ENCODE results near the gene TNK1. TPM values are rescaled to one million over a fixed set of nuclear protein-coding genes. Genes with fewer than 3 reads are reported as not detected.

The TNK1 gene
- polyA plus RNA-seq, 3 donors: not detected

- peak within 1 kb of the TSS; percentile 91 for H3K4me2 ChIP-seq (replicated peaks; ENCODE audit: extremely low read depth, low read length, poor library complexity, severe bottlenecking)
- H3K27me3 ChIP-seq (ENCODE audit: control insufficient read depth in 2 of 2, insufficient read depth in 2 of 2, low read length in 2 of 2): no peaks in the 10 kb centered on the region
- Mint-ChIP-seq H3K4me1 (peaks cover 40% of the 10 kb centered on the region), H3K36me3 (peaks cover 18 to 22% of the 10 kb centered on the region in 2 donors), H3K9me3 (peaks cover 0 to 2% (median 0%) of the 10 kb centered on the region in 7 donors), H3K27me3 (ENCODE audit: low read depth in 3 of 3) (peaks cover 3 to 5% (median 3%) of the 10 kb centered on the region in 3 donors), H3K4me3 (peak within 1 kb of the TSS; percentile 89 to 94), H3K27ac (peak within 1 kb of the TSS; percentile 70 to 90 (median 87))
- H3K9ac ChIP-seq (ENCODE audit: insufficient read depth, low read length, poor library complexity, severe bottlenecking): peak within 1 kb of the TSS; percentile 83
- TF ChIP-seq CTCF (IDR thresholded peaks at IDR 0.05): peak; percentile 26
- intact Hi-C loops (cut with micrococcal nuclease): loop anchor here (5.0 to 10.0 kb wide), 3 partner anchors 40 to 213 kb away; partner anchors contain the start of genes PLSCR3 (in 1 of the 2), POLR2A (in 1 of the 2), SENP3 (in 1 of the 2) and SLC35G6 (in 1 of the 2)
- H3K27ac ChIP-seq (ENCODE audit: low read depth in 1 of 2, low read length in 2 of 2): peak within 1 kb of the TSS; percentile 55 to 81
- DNase-seq: peak; percentile 66 to 76 (median 74)
- H3K9me3 ChIP-seq (replicated peaks in 1 of 2; ENCODE audit: control insufficient read depth in 1 of 2, insufficient read depth in 1 of 2, low read length in 2 of 2): no peaks in the 10 kb centered on the region
- peak within 1 kb of the TSS; percentile 76 to 90 (median 88) for H3K4me3 ChIP-seq (replicated peaks in 1 of 3; ENCODE audit: low read depth in 2 of 3, low read length in 3 of 3)
- peak within 1 kb of the TSS; percentile 88 for H2AFZ ChIP-seq (ENCODE audit: insufficient read depth, low read depth, low read length, poor library complexity, severe bottlenecking)
- H4K20me1 ChIP-seq (ENCODE audit: insufficient read depth, low read length): peaks cover 35% of the 10 kb centered on the region
- peaks cover 28 to 54% of the 10 kb centered on the region in 2 donors for H3K4me1 ChIP-seq (ENCODE audit: control insufficient read depth in 1 of 2, insufficient read depth in 2 of 2, low read length in 2 of 2)
- no peaks in the 10 kb centered on the region for H3K79me2 ChIP-seq (ENCODE audit: insufficient read depth, low read length)
- WGBS (ENCODE audit: insufficient coverage): under 1% methylated on average over 91 of the region's 91 CpGs
- peaks cover 18 to 21% of the 10 kb centered on the region in 2 donors for H3K36me3 ChIP-seq (replicated peaks in 1 of 2; ENCODE audit: control insufficient read depth in 1 of 2, insufficient read depth in 2 of 2, low read length in 2 of 2)
Measured at GRCh38 chr17:7351665-7352502, 29.0 kb upstream of the TNK1 start, which contains the start of gene KCTD11. Gene KCTD11, plus strand, starts transcription at chr17:7352162.

- Histone ChIP-seq H3K4me2 (replicated peaks; ENCODE audit: extremely low read depth, low read length, poor library complexity, severe bottlenecking) (peak overlapping the region; percentile 91), H3K4me1 (ENCODE audit: control insufficient read depth in 1 of 2, insufficient read depth in 2 of 2, low read length in 2 of 2) (peaks cover 28 to 54% of the 10 kb centered on the region in 2 donors), H3K27ac (ENCODE audit: low read depth in 1 of 2, low read length in 2 of 2) (peak overlapping the region; percentile 55 to 81), H2AFZ (ENCODE audit: insufficient read depth, low read depth, low read length, poor library complexity, severe bottlenecking) (peak overlapping the region; percentile 88), H3K79me2 (ENCODE audit: insufficient read depth, low read length) (no peaks in the 10 kb centered on the region), H3K4me3 (replicated peaks in 1 of 3; ENCODE audit: low read depth in 2 of 3, low read length in 3 of 3) (peak overlapping the region; percentile 76 to 90 (median 88)), H3K9me3 (replicated peaks in 1 of 2; ENCODE audit: control insufficient read depth in 1 of 2, insufficient read depth in 1 of 2, low read length in 2 of 2) (no peaks in the 10 kb centered on the region), H3K36me3 (replicated peaks in 1 of 2; ENCODE audit: control insufficient read depth in 1 of 2, insufficient read depth in 2 of 2, low read length in 2 of 2) (peaks cover 12 to 15% of the 10 kb centered on the region in 2 donors), H3K9ac (ENCODE audit: insufficient read depth, low read length, poor library complexity, severe bottlenecking) (peak overlapping the region; percentile 83), H4K20me1 (ENCODE audit: insufficient read depth, low read length) (peaks cover 31% of the 10 kb centered on the region), H3K27me3 (ENCODE audit: control insufficient read depth in 2 of 2, insufficient read depth in 2 of 2, low read length in 2 of 2) (no peaks in the 10 kb centered on the region)
- no peak for DNase-seq
- peaks cover 13 to 17% of the 10 kb centered on the region in 2 donors for H3K36me3 Mint-ChIP-seq
- H3K27me3 Mint-ChIP-seq (ENCODE audit: low read depth in 3 of 3): peaks cover 3 to 6% (median 3%) of the 10 kb centered on the region in 3 donors
- TF ChIP-seq CTCF (IDR thresholded peaks at IDR 0.05): no peak
- peaks cover 0 to 2% (median 0%) of the 10 kb centered on the region in 7 donors for H3K9me3 Mint-ChIP-seq
- 23% methylated on average over 10 of the region's 10 CpGs for WGBS (ENCODE audit: insufficient coverage)
- H3K4me3 Mint-ChIP-seq: peak overlapping the region; percentile 89 to 94
- peaks cover 40% of the 10 kb centered on the region for H3K4me1 Mint-ChIP-seq
- peak overlapping the region; percentile 64 to 90 (median 86) for H3K27ac Mint-ChIP-seq
- intact Hi-C loops (cut with micrococcal nuclease): loop anchor here (5.0 to 10.0 kb wide), 3 partner anchors 40 to 212 kb away; partner anchors contain the start of genes PLSCR3 (in 1 of the 2), POLR2A (in 1 of the 2), SENP3 (in 1 of the 2) and SLC35G6 (in 1 of the 2)
Measured at GRCh38 chr17:7352503-7352889, 28.4 kb upstream of the TNK1 start.
